HepG2 (cell line): ENCODE results near the gene NELFB. TPM values are rescaled to one million over a fixed set of nuclear protein-coding genes. Genes with fewer than 3 reads are reported as not detected.
A peak's percentile ranks its signal among the peaks of the same experiment; 100 is the strongest.

Experiments
- ARID4A ChIP-seq: sonication (generic); formaldehyde crosslinking; IDR thresholded peaks from 2 replicates; pipeline ENCODE4 v1.5.0; 2020; ENCODE audit warnings: mild to moderate bottlenecking, missing genetic modification reagents, borderline replicate concordance
- BRD4 ChIP-seq: sonication (generic); formaldehyde crosslinking; IDR thresholded peaks from 2 replicates; pipeline ENCODE4 v1.4.0; 2020; ENCODE audit warnings: missing genetic modification reagents
- IKZF4 ChIP-seq: sonication (generic); formaldehyde crosslinking; IDR thresholded peaks from 2 replicates; pipeline ENCODE4 v1.5.1; 2020; ENCODE audit warnings: borderline replicate concordance, mild to moderate bottlenecking, low read depth, missing genetic modification reagents; ENCODE audit errors: not compliant biosample characterization
- MAFF ChIP-seq: IDR thresholded peaks from 2 replicates; pipeline ENCODE4 v1.6.1; 2011; ENCODE audit warnings: low read depth, low read length, improper control_type of control experiment
- PCBP1 ChIP-seq: fragments of 200-400 bp; formaldehyde crosslinking; IDR thresholded peaks from 2 replicates; pipeline ENCODE4 v1.6.1; 2017; ENCODE audit warnings: mild to moderate bottlenecking, low read depth, low read length, borderline replicate concordance
- RARG ChIP-seq: sonication (generic); formaldehyde crosslinking; IDR thresholded peaks from 2 replicates; pipeline ENCODE4 v1.4.0; 2020; ENCODE audit warnings: low read depth, mild to moderate bottlenecking, missing genetic modification reagents
- SALL1 ChIP-seq: sonication (generic); formaldehyde crosslinking; IDR thresholded peaks from 2 replicates; pipeline ENCODE4 v1.8.0; 2022; ENCODE audit warnings: mild to moderate bottlenecking, missing genetic modification reagents
- SP5 ChIP-seq: IDR thresholded peaks from 2 replicates; pipeline ENCODE4 v1.6.1; 2016; ENCODE audit warnings: low read depth, borderline replicate concordance
- ZNF563 ChIP-seq: sonication (generic); formaldehyde crosslinking; IDR thresholded peaks from 2 replicates; pipeline ENCODE4 v1.8.0; 2022; ENCODE audit warnings: mild to moderate bottlenecking, moderate library complexity, missing genetic modification reagents
- ZNF589 ChIP-seq: sonication (generic); formaldehyde crosslinking; conservative IDR thresholded peaks from 2 replicates; pipeline ENCODE4 v1.8.0; 2022; ENCODE audit warnings: mild to moderate bottlenecking, moderate library complexity, missing genetic modification reagents
- ZNF746 ChIP-seq: sonication (generic); formaldehyde crosslinking; IDR thresholded peaks from 2 replicates; pipeline ENCODE4 v1.8.0; 2022; ENCODE audit warnings: mild to moderate bottlenecking, missing genetic modification reagents
- polyA plus RNA-seq, 8 experiments: library from polyadenylated mRNA; depleted of rRNA in 3 of 8; stranded (reverse) in 7 of 8; unstranded in 1 of 8; fragments of >200 nt; fragmentation: Illumina TruSeq in 4 of 8; extraction: Trizol in 4 of 8; gene quantifications; 2 replicates each; pipeline versions ENCODE4 v1.2.1 to v1.2.3, GENCODE V29; 2011 to 2016; ENCODE audit warnings: low read depth in 4 of 8, missing spikeins in 1 of 8, mixed read lengths in 1 of 8; ENCODE audit not compliant: insufficient read depth in 1 of 8
- total RNA-seq, 5 experiments: library from RNA; depleted of rRNA; stranded (reverse); fragments of >200 nt; fragmentation: Illumina TruSeq; extraction: Trizol; gene quantifications; 2 replicates each; pipeline ENCODE4 v1.2.3, GENCODE V29; 2016; ENCODE audit warnings: low read depth in 1 of 5
- TF ChIP-seq, protein P1 (sequence below): IDR thresholded peaks from 2 replicates; pipeline ENCODE4 v1.6.1; 2016; ENCODE audit warnings: low read depth
- TF ChIP-seq, protein P2 (sequence below): sonication (generic); formaldehyde crosslinking; IDR thresholded peaks from 2 replicates; pipeline ENCODE4 v1.5.1; 2020; ENCODE audit warnings: missing genetic modification reagents, mild to moderate bottlenecking, borderline replicate concordance
- TF ChIP-seq, protein P3 (sequence below): IDR thresholded peaks from 2 replicates; pipeline ENCODE4 v1.6.1; 2016; ENCODE audit warnings: mild to moderate bottlenecking
- TF ChIP-seq, protein P4 (sequence below): sonication (generic); formaldehyde crosslinking; conservative IDR thresholded peaks from 2 replicates; pipeline ENCODE4 v1.4.0; 2020; ENCODE audit warnings: missing genetic modification reagents
- TF ChIP-seq, protein P5 (sequence below): sonication (generic); formaldehyde crosslinking; IDR thresholded peaks from 2 replicates; pipeline ENCODE4 v1.8.0; 2022; ENCODE audit warnings: missing genetic modification reagents, low read depth, mild to moderate bottlenecking, borderline replicate concordance

NELFB gene
- total and polyA plus RNA-seq, 2 of the 13 experiments (the other 11 are each of a cell fraction or from before 2014, with no cell fraction given): 26.5 to 45.8 TPM

- TF ChIP-seq, protein P1, sequence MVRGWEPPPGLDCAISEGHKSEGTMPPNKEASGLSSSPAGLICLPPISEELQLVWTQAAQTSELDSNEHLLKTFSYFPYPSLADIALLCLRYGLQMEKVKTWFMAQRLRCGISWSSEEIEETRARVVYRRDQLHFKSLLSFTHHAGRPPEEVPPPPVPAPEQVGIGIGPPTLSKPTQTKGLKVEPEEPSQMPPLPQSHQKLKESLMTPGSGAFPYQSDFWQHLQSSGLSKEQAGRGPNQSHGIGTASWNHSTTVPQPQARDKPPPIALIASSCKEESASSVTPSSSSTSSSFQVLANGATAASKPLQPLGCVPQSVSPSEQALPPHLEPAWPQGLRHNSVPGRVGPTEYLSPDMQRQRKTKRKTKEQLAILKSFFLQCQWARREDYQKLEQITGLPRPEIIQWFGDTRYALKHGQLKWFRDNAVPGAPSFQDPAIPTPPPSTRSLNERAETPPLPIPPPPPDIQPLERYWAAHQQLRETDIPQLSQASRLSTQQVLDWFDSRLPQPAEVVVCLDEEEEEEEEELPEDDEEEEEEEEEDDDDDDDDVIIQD (CRISPR knock-in tag): peak; percentile 46; the same call in 1 of the 2 replicates
- TF ChIP-seq IKZF4 (CRISPR knock-in tag): no peak
- TF ChIP-seq SP5: 0 out of 2 replicates have a peak, but pooled peaks have one; percentile 37
- peak; percentile 84 for TF ChIP-seq SALL1 (CRISPR knock-in tag)
- peak; percentile 33; the same call in 1 of the 2 replicates for TF ChIP-seq ARID4A (CRISPR knock-in tag)
- TF ChIP-seq, protein P2, sequence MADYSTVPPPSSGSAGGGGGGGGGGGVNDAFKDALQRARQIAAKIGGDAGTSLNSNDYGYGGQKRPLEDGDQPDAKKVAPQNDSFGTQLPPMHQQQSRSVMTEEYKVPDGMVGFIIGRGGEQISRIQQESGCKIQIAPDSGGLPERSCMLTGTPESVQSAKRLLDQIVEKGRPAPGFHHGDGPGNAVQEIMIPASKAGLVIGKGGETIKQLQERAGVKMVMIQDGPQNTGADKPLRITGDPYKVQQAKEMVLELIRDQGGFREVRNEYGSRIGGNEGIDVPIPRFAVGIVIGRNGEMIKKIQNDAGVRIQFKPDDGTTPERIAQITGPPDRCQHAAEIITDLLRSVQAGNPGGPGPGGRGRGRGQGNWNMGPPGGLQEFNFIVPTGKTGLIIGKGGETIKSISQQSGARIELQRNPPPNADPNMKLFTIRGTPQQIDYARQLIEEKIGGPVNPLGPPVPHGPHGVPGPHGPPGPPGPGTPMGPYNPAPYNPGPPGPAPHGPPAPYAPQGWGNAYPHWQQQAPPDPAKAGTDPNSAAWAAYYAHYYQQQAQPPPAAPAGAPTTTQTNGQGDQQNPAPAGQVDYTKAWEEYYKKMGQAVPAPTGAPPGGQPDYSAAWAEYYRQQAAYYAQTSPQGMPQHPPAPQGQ (CRISPR knock-in tag): no peak
- peak; percentile 60; the same call in 1 of the 2 replicates for TF ChIP-seq ZNF589
- TF ChIP-seq PCBP1: 0 out of 2 replicates have a peak, but pooled peaks have one; percentile 57
- TF ChIP-seq BRD4 (CRISPR knock-in tag): peak; percentile 76
- 0 out of 2 replicates have a peak, but pooled peaks have one; percentile 22 for TF ChIP-seq RARG
- no peak for TF ChIP-seq MAFF
- TF ChIP-seq, protein P3, sequence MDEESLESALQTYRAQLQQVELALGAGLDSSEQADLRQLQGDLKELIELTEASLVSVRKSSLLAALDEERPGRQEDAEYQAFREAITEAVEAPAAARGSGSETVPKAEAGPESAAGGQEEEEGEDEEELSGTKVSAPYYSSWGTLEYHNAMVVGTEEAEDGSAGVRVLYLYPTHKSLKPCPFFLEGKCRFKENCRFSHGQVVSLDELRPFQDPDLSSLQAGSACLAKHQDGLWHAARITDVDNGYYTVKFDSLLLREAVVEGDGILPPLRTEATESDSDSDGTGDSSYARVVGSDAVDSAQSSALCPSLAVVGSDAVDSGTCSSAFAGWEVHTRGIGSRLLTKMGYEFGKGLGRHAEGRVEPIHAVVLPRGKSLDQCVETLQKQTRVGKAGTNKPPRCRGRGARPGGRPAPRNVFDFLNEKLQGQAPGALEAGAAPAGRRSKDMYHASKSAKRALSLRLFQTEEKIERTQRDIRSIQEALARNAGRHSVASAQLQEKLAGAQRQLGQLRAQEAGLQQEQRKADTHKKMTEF: peak; percentile 8; the same call in 1 of the 2 replicates
- peak; percentile 9; the same call in 1 of the 2 replicates for TF ChIP-seq ZNF563 (CRISPR knock-in tag)
- no peak; the same call in 1 of the 2 replicates for TF ChIP-seq ZNF746 (CRISPR knock-in tag)
- TF ChIP-seq, protein P4, sequence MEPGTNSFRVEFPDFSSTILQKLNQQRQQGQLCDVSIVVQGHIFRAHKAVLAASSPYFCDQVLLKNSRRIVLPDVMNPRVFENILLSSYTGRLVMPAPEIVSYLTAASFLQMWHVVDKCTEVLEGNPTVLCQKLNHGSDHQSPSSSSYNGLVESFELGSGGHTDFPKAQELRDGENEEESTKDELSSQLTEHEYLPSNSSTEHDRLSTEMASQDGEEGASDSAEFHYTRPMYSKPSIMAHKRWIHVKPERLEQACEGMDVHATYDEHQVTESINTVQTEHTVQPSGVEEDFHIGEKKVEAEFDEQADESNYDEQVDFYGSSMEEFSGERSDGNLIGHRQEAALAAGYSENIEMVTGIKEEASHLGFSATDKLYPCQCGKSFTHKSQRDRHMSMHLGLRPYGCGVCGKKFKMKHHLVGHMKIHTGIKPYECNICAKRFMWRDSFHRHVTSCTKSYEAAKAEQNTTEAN: peak; percentile 46; the same call in 1 of the 2 replicates
- TF ChIP-seq, protein P5, sequence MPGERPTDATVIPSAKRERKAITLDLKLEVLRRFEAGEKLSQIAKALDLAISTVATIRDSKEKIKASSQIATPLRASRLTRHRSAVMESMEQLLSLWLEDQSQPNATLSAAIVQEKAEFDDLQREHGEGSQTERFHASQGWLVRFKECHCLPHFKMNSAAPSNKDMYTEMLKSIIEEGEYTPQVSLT (CRISPR knock-in tag): no peak; the same call in 1 of the 2 replicates
Measured at GRCh38 chr9:137240841-137241489, 14.2 kb upstream of the NELFB start, which contains the start of gene TUBB4B (continued).
